OCI-LY3 (cell line): Measurements from ENCODE around the gene MYADM.

Source experiments
- EZH2phosphoT487 ChIP-seq: fragments of 200-600 bp; shearing (Covaris generic); IDR thresholded peaks from 2 replicates; pipeline ENCODE4 v1.6.1; 2018; ENCODE audit warnings: antibody characterized with exemption, mixed run types, low read depth
- TF ChIP-seq, protein P1 (sequence below): fragments of 200-600, 300-600 bp; sonication (generic); IDR thresholded peaks from 2 replicates; pipeline ENCODE4 v1.5.1; 2014; ENCODE audit warnings: antibody characterized with exemption, low read length, low read depth

DNA sequence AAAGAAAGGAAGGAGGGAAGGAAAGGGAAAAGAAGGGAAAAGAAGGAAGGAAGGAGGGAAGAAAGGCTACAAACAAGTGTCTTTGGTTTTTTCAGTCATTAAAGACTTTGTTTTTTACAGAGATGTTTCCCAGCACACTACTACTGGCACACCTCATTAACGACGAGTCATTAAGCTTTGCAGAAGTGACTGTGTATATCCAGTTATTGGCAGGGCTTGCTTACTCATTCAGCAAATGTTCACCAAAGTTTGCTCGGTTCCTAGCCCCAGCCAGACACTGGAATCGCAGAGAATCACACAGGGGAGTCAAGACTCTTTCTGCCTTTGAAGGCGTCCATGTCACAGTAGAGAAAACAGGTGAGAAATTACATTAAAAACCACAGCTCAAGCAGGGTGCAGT, 47.8 kb upstream of the MYADM start:
- TF ChIP-seq, protein P1, sequence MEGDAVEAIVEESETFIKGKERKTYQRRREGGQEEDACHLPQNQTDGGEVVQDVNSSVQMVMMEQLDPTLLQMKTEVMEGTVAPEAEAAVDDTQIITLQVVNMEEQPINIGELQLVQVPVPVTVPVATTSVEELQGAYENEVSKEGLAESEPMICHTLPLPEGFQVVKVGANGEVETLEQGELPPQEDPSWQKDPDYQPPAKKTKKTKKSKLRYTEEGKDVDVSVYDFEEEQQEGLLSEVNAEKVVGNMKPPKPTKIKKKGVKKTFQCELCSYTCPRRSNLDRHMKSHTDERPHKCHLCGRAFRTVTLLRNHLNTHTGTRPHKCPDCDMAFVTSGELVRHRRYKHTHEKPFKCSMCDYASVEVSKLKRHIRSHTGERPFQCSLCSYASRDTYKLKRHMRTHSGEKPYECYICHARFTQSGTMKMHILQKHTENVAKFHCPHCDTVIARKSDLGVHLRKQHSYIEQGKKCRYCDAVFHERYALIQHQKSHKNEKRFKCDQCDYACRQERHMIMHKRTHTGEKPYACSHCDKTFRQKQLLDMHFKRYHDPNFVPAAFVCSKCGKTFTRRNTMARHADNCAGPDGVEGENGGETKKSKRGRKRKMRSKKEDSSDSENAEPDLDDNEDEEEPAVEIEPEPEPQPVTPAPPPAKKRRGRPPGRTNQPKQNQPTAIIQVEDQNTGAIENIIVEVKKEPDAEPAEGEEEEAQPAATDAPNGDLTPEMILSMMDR, result no peak
- no peak for TF ChIP-seq EZH2phosphoT487
